ENCODE measurements around the gene PDE8A. TPM values are rescaled to one million over a fixed set of nuclear protein-coding genes. Genes with fewer than 3 reads are reported as not detected.

The PDE8A gene, protein sequence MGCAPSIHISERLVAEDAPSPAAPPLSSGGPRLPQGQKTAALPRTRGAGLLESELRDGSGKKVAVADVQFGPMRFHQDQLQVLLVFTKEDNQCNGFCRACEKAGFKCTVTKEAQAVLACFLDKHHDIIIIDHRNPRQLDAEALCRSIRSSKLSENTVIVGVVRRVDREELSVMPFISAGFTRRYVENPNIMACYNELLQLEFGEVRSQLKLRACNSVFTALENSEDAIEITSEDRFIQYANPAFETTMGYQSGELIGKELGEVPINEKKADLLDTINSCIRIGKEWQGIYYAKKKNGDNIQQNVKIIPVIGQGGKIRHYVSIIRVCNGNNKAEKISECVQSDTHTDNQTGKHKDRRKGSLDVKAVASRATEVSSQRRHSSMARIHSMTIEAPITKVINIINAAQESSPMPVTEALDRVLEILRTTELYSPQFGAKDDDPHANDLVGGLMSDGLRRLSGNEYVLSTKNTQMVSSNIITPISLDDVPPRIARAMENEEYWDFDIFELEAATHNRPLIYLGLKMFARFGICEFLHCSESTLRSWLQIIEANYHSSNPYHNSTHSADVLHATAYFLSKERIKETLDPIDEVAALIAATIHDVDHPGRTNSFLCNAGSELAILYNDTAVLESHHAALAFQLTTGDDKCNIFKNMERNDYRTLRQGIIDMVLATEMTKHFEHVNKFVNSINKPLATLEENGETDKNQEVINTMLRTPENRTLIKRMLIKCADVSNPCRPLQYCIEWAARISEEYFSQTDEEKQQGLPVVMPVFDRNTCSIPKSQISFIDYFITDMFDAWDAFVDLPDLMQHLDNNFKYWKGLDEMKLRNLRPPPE
- total RNA-seq: 27.9 and 31.0 TPM in 2 replicates

DNA sequence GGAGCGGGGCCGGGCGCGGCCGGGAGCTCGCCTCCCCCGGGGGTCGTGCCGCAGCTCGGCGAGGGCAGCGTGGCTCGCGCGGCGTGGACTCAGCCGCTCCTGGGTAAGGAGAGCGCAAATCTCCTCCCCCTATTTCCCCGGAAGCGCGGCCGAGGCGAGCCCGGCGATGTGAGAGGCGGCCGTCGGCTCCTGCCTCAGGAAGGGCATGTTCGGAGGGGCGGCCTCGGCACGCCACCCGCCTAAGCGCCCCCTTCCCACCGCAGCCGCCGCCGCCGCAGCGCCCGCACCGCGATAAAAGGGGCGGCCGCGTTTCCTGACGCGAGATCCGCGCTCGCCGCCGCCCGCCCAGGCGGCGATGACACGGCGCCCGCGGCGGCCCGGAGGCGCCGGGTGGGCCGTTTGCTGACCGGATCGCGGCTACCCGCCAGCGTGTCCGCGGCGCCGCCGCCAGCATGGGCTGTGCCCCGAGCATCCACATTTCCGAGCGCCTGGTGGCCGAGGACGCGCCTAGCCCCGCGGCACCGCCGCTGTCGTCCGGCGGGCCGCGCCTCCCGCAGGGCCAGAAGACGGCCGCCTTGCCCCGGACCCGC lies at the start of gene PDE8A:
TSS of gene PDE8A (plus strand) at position 146 of the 590 bp plus-strand sequence. CDS start at position 453, 307 bp downstream.

Other genes starting within 250 kb of the PDE8A start
- gene ZNF592, start 233.3 kb upstream of the PDE8A start, total RNA-seq: 1.8 and 3.1 TPM in 2 replicates
- under 0.01 and 0.37 TPM in 2 replicates for gene ALPK3, start 164.5 kb upstream of the PDE8A start, total RNA-seq
- gene SLC28A1, start 97.2 kb upstream of the PDE8A start, total RNA-seq: not detected in 2 replicates